ENCODE measurements around the gene PTPRK.

DNA sequence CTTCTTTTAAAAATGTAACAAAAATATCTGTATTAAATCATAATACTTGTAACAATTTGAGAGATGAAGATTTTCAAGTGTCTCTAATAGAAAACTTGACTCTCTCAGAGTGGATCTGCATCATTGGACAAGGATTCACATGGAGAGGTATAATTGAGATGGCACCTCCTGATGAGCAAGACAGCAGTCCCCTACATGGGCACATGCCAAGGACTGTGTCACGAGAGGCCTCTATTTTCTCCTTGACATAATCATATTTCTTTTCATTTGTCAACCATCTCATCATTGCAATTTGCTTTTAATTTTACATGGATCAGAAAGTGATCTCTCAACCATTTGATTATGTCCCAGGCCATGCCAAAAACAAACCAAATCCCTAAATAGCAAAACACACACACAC is 412.7 kb downstream of the PTPRK start:
- TF ChIP-seq, protein P1, sequence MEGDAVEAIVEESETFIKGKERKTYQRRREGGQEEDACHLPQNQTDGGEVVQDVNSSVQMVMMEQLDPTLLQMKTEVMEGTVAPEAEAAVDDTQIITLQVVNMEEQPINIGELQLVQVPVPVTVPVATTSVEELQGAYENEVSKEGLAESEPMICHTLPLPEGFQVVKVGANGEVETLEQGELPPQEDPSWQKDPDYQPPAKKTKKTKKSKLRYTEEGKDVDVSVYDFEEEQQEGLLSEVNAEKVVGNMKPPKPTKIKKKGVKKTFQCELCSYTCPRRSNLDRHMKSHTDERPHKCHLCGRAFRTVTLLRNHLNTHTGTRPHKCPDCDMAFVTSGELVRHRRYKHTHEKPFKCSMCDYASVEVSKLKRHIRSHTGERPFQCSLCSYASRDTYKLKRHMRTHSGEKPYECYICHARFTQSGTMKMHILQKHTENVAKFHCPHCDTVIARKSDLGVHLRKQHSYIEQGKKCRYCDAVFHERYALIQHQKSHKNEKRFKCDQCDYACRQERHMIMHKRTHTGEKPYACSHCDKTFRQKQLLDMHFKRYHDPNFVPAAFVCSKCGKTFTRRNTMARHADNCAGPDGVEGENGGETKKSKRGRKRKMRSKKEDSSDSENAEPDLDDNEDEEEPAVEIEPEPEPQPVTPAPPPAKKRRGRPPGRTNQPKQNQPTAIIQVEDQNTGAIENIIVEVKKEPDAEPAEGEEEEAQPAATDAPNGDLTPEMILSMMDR (IDR thresholded peaks at IDR 0.05 in 2 of 3, conservative IDR thresholded peaks at IDR 0.05 in 1 of 3; ENCODE audit: borderline replicate concordance in 1 of 3, insufficient read depth in 1 of 3, low read depth in 2 of 3, low read length in 2 of 3): no peak
- TF ChIP-seq EGR1 (IDR thresholded peaks at IDR 0.05; ENCODE audit: low read depth): no peak
- no peak for TF ChIP-seq YY1 (IDR thresholded peaks at IDR 0.05; ENCODE audit: extremely low read depth, insufficient replicate concordance, low read depth, low read length)
- no peak for TF ChIP-seq POLR2A (IDR thresholded peaks at IDR 0.05; ENCODE audit: borderline replicate concordance, extremely low read depth, insufficient read depth, insufficient read length)
- TF ChIP-seq, protein P2, sequence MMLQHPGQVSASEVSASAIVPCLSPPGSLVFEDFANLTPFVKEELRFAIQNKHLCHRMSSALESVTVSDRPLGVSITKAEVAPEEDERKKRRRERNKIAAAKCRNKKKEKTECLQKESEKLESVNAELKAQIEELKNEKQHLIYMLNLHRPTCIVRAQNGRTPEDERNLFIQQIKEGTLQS (IDR thresholded peaks at IDR 0.05): no peak
- no peak for TF ChIP-seq RAD21 (IDR thresholded peaks at IDR 0.05; ENCODE audit: low read depth)
- no peak for TF ChIP-seq EZH2 (IDR thresholded peaks at IDR 0.05)
- no peak for TF ChIP-seq SP1 (IDR thresholded peaks at IDR 0.05; ENCODE audit: low read depth)
- no peak for TF ChIP-seq POLR2AphosphoS5 (IDR thresholded peaks at IDR 0.05; ENCODE audit: low read depth, low read length)
- TF ChIP-seq, protein P3, sequence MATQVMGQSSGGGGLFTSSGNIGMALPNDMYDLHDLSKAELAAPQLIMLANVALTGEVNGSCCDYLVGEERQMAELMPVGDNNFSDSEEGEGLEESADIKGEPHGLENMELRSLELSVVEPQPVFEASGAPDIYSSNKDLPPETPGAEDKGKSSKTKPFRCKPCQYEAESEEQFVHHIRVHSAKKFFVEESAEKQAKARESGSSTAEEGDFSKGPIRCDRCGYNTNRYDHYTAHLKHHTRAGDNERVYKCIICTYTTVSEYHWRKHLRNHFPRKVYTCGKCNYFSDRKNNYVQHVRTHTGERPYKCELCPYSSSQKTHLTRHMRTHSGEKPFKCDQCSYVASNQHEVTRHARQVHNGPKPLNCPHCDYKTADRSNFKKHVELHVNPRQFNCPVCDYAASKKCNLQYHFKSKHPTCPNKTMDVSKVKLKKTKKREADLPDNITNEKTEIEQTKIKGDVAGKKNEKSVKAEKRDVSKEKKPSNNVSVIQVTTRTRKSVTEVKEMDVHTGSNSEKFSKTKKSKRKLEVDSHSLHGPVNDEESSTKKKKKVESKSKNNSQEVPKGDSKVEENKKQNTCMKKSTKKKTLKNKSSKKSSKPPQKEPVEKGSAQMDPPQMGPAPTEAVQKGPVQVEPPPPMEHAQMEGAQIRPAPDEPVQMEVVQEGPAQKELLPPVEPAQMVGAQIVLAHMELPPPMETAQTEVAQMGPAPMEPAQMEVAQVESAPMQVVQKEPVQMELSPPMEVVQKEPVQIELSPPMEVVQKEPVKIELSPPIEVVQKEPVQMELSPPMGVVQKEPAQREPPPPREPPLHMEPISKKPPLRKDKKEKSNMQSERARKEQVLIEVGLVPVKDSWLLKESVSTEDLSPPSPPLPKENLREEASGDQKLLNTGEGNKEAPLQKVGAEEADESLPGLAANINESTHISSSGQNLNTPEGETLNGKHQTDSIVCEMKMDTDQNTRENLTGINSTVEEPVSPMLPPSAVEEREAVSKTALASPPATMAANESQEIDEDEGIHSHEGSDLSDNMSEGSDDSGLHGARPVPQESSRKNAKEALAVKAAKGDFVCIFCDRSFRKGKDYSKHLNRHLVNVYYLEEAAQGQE (IDR thresholded peaks at IDR 0.05; ENCODE audit: low read depth): no peak
- TF ChIP-seq, protein P4, sequence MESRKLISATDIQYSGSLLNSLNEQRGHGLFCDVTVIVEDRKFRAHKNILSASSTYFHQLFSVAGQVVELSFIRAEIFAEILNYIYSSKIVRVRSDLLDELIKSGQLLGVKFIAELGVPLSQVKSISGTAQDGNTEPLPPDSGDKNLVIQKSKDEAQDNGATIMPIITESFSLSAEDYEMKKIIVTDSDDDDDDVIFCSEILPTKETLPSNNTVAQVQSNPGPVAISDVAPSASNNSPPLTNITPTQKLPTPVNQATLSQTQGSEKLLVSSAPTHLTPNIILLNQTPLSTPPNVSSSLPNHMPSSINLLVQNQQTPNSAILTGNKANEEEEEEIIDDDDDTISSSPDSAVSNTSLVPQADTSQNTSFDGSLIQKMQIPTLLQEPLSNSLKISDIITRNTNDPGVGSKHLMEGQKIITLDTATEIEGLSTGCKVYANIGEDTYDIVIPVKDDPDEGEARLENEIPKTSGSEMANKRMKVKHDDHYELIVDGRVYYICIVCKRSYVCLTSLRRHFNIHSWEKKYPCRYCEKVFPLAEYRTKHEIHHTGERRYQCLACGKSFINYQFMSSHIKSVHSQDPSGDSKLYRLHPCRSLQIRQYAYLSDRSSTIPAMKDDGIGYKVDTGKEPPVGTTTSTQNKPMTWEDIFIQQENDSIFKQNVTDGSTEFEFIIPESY (IDR thresholded peaks at IDR 0.05; ENCODE audit: extremely low read depth, insufficient replicate concordance, low read length): no peak
